GM23338 (cell line): ENCODE results near the gene PCDHGA9. TPM values are rescaled to one million over a fixed set of nuclear protein-coding genes. Genes with fewer than 3 reads are reported as not detected.

ENCODE experiments used
- ATAC-seq: fragments of 200-7000 bp; cut with Tn5 transposase; 3 replicates; pipeline ENCODE4 v1.9.1; 2020
- DNase-seq: peaks from one replicate; pipeline ENCODE4 v3.0.0-alpha.2; 2015; ENCODE audit warnings: low spot score
- H2AFZ ChIP-seq: fragments of 200-600 bp; sonication (generic); 2 replicates; pipeline ENCODE4 v1.8.0; 2016; ENCODE audit warnings: antibody characterized with exemption, mild to moderate bottlenecking, moderate library complexity
- H3F3A ChIP-seq: fragments of 200-600 bp; sonication (generic); replicated peaks from 2 replicates; pipeline ENCODE4 v1.8.0; 2017; ENCODE audit warnings: antibody characterized with exemption, mixed run types, low read depth
- H3K27ac ChIP-seq: fragments of 200-600 bp; sonication (generic); 2 replicates; pipeline ENCODE4 v1.6.1; 2016; ENCODE audit warnings: low read depth
- H3K27me3 ChIP-seq: fragments of 200-600 bp; sonication (generic); 2 replicates; pipeline ENCODE4 v1.8.0; 2016; ENCODE audit warnings: mild to moderate bottlenecking, mixed run types, moderate library complexity; ENCODE audit not compliant: insufficient read depth
- H3K36me3 ChIP-seq: fragments of 200-600 bp; sonication (generic); 2 replicates; pipeline ENCODE4 v1.8.0; 2016; ENCODE audit warnings: mild to moderate bottlenecking; ENCODE audit not compliant: insufficient read depth
- H3K4me1 ChIP-seq: fragments of 200-600 bp; sonication (generic); 2 replicates; pipeline ENCODE4 v1.8.0; 2016; ENCODE audit warnings: mild to moderate bottlenecking, moderate library complexity; ENCODE audit not compliant: insufficient read depth
- H3K4me2 ChIP-seq: fragments of 200-600 bp; sonication (generic); 2 replicates; pipeline ENCODE4 v1.7.1; 2017; ENCODE audit warnings: mixed run types
- H3K4me3 ChIP-seq: fragments of 200-600 bp; sonication (generic); 2 replicates; pipeline ENCODE4 v1.6.1; 2016; ENCODE audit warnings: mixed run types
- H3K79me2 ChIP-seq: fragments of 200-600 bp; sonication (generic); replicated peaks from 2 replicates; pipeline ENCODE4 v1.8.0; 2017; ENCODE audit warnings: mild to moderate bottlenecking; ENCODE audit not compliant: insufficient read depth
- H3K9me2 ChIP-seq: fragments of 200-600 bp; sonication (generic); 2 replicates; pipeline ENCODE4 v1.8.0; 2017; ENCODE audit not compliant: insufficient read depth
- H4K20me1 ChIP-seq: fragments of 200-600 bp; sonication (generic); replicated peaks from 2 replicates; pipeline ENCODE4 v1.8.0; 2017; ENCODE audit warnings: mild to moderate bottlenecking; ENCODE audit not compliant: insufficient read depth
- H3K27ac Mint-ChIP-seq: 2 replicates; pipeline ENCODE4 v1.8.0; 2020; ENCODE audit warnings: inconsistent platforms, mild to moderate bottlenecking, moderate library complexity, mixed read lengths
- H3K27me3 Mint-ChIP-seq: 3 replicates; pipeline ENCODE4 v1.8.0; 2022; ENCODE audit warnings: low read depth, mild to moderate bottlenecking, moderate library complexity, mixed read lengths, inconsistent platforms; ENCODE audit not compliant: insufficient read depth, poor library complexity
- H3K36me3 Mint-ChIP-seq: 3 replicates; pipeline ENCODE4 v1.8.0; 2021; ENCODE audit warnings: low read depth, mild to moderate bottlenecking, inconsistent platforms, moderate library complexity, mixed read lengths
- H3K4me1 Mint-ChIP-seq: 3 replicates; pipeline ENCODE4 v1.8.0; 2020; ENCODE audit warnings: mild to moderate bottlenecking, inconsistent platforms, mixed read lengths
- H3K4me3 Mint-ChIP-seq: 3 replicates; pipeline ENCODE4 v1.8.0; 2021; ENCODE audit warnings: moderate library complexity, mild to moderate bottlenecking, inconsistent platforms, mixed read lengths
- H3K9me3 Mint-ChIP-seq: 3 replicates; pipeline ENCODE4 v1.8.0; 2020; ENCODE audit warnings: moderate library complexity, mild to moderate bottlenecking, inconsistent platforms, mixed read lengths
- CREB1 ChIP-seq: fragments of 250-450 bp; sonication (Bioruptor Pico); IDR thresholded peaks from 2 replicates; pipeline ENCODE4 v1.5.0; 2020; ENCODE audit warnings: low read depth, mild to moderate bottlenecking, moderate library complexity
- EZH2 ChIP-seq: fragments of 200-600 bp; sonication (generic); IDR thresholded peaks from one replicate; pipeline ENCODE4 v1.8.0; 2017; ENCODE audit warnings: antibody characterized with exemption, mild to moderate bottlenecking, low read depth; ENCODE audit not compliant: unreplicated experiment
- EZH2phosphoT487 ChIP-seq: fragments of 200-600 bp; sonication (generic); IDR thresholded peaks from one replicate; pipeline ENCODE4 v1.8.1; 2018; ENCODE audit warnings: antibody characterized with exemption; ENCODE audit not compliant: unreplicated experiment
- JUNB ChIP-seq: IDR thresholded peaks from one replicate; pipeline ENCODE4 v1.6.1; 2016; ENCODE audit warnings: antibody characterized with exemption; ENCODE audit not compliant: unreplicated experiment
- NANOG ChIP-seq: IDR thresholded peaks from 2 replicates; pipeline ENCODE4 v1.6.1; 2016; ENCODE audit warnings: antibody characterized with exemption, borderline replicate concordance
- POLR2AphosphoS5 ChIP-seq: IDR thresholded peaks from 2 replicates; pipeline ENCODE4 v1.6.1; 2016; ENCODE audit warnings: antibody characterized with exemption, low read depth
- ZNF114 ChIP-seq: fragments of 250-450 bp; sonication (Bioruptor Pico); IDR thresholded peaks from 2 replicates; pipeline ENCODE4 v1.5.0; 2020; ENCODE audit warnings: mild to moderate bottlenecking, moderate library complexity
- ZNF331 ChIP-seq: fragments of 250-450 bp; sonication (Bioruptor Pico); IDR thresholded peaks from 2 replicates; pipeline ENCODE4 v1.5.0; 2020; ENCODE audit warnings: low read depth, mild to moderate bottlenecking, moderate library complexity
- ZNF462 ChIP-seq: fragments of 250-450 bp; sonication (Bioruptor Pico); IDR thresholded peaks from 2 replicates; pipeline ENCODE4 v1.5.0; 2020; ENCODE audit warnings: mild to moderate bottlenecking, moderate library complexity
- polyA plus RNA-seq: library from polyadenylated mRNA; unstranded; fragments of >200 nt; fragmentation: Nextera tagmentation; extraction: Ambion mirVana; gene quantifications from 2 replicates; pipeline ENCODE4 v1.2.1, GENCODE V29; 2016
- total RNA-seq: library from RNA; depleted of rRNA; stranded (reverse); fragments of >200 nt; shearing (Covaris generic); gene quantifications from 2 replicates; pipeline ENCODE4 v1.2.3, GENCODE V29; 2014
- TF ChIP-seq, protein P1 (sequence below): IDR thresholded peaks from 2 replicates; pipeline ENCODE4 v1.6.1; 2016; ENCODE audit warnings: antibody characterized with exemption
- TF ChIP-seq, protein P2 (sequence below), 2 experiments: fragments of 200-600 bp in 1 of 2; sonication (generic) in 1 of 2; conservative IDR thresholded peaks; 2 replicates each; pipeline versions ENCODE4 v1.5.1 to v1.6.1; 2016 to 2017; ENCODE audit warnings: antibody characterized with exemption in 2 of 2, low read depth in 2 of 2, mild to moderate bottlenecking in 2 of 2, moderate library complexity in 1 of 2
- TF ChIP-seq, protein P3 (sequence below): IDR thresholded peaks from one replicate; pipeline ENCODE4 v1.6.1; 2018; ENCODE audit warnings: antibody characterized with exemption; ENCODE audit not compliant: unreplicated experiment

The PCDHGA9 gene
- total and polyA plus RNA-seq, 2 experiments from 2014 or later, result 0.50 to 5.5 TPM

DNA sequence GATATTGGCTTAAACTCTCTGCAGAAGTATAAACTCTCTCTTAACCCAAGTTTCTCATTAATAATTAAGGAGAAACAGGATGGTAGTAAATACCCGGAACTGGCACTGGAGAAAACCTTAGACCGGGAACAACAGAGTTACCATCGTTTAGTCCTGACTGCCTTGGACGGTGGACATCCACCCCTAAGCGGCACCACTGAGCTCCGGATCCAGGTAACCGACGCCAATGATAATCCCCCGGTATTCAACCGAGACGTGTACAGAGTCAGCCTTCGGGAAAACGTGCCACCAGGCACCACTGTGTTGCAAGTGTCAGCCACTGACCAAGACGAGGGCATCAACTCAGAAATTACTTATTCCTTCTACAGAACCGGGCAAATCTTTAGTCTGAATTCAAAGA, 4.0 kb upstream of the PCDHGA9 start (continued):
- TF ChIP-seq, protein P1, sequence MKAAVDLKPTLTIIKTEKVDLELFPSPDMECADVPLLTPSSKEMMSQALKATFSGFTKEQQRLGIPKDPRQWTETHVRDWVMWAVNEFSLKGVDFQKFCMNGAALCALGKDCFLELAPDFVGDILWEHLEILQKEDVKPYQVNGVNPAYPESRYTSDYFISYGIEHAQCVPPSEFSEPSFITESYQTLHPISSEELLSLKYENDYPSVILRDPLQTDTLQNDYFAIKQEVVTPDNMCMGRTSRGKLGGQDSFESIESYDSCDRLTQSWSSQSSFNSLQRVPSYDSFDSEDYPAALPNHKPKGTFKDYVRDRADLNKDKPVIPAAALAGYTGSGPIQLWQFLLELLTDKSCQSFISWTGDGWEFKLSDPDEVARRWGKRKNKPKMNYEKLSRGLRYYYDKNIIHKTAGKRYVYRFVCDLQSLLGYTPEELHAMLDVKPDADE, result no peak
- TF ChIP-seq CREB1 (CRISPR knock-in tag) (no peak), NANOG (no peak), ZNF331 (no peak), POLR2AphosphoS5 (no peak)
- TF ChIP-seq, protein P2, sequence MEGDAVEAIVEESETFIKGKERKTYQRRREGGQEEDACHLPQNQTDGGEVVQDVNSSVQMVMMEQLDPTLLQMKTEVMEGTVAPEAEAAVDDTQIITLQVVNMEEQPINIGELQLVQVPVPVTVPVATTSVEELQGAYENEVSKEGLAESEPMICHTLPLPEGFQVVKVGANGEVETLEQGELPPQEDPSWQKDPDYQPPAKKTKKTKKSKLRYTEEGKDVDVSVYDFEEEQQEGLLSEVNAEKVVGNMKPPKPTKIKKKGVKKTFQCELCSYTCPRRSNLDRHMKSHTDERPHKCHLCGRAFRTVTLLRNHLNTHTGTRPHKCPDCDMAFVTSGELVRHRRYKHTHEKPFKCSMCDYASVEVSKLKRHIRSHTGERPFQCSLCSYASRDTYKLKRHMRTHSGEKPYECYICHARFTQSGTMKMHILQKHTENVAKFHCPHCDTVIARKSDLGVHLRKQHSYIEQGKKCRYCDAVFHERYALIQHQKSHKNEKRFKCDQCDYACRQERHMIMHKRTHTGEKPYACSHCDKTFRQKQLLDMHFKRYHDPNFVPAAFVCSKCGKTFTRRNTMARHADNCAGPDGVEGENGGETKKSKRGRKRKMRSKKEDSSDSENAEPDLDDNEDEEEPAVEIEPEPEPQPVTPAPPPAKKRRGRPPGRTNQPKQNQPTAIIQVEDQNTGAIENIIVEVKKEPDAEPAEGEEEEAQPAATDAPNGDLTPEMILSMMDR (conservative IDR thresholded peaks at IDR 0.05; ENCODE audit: low read depth in 2 of 2), result no peak

GRCh38 chr5:141399555-141400258, 2.9 kb upstream of the PCDHGA9 start:
- no peak overlapping the region for H2AFZ ChIP-seq
- no peaks in the 10 kb centered on the region for H3K27me3 ChIP-seq
- ATAC-seq, result no peak
- 0 out of 2 replicates have a peak, but pooled peaks cover 11% of the 10 kb centered on the region for H3K36me3 ChIP-seq
- no peak overlapping the region for H3K4me3 Mint-ChIP-seq
- no peak overlapping the region for H3K27ac ChIP-seq
- no peaks in the 10 kb centered on the region; the same call in 1 of the 2 replicates for H3K79me2 ChIP-seq
- H3K4me3 ChIP-seq, result no peak overlapping the region
- peaks cover 59% of the 10 kb centered on the region for H3K36me3 Mint-ChIP-seq
- H3K27me3 Mint-ChIP-seq, result peaks cover 11% of the 10 kb centered on the region
- H3F3A ChIP-seq, result no peaks in the 10 kb centered on the region
- H3K9me2 ChIP-seq, result no peaks in the 10 kb centered on the region
- H3K9me3 Mint-ChIP-seq, result peaks cover 73% of the 10 kb centered on the region
- DNase-seq, result no peak
- no peak for TF ChIP-seq JUNB
- TF ChIP-seq CREB1 (CRISPR knock-in tag), result no peak
- no peak for TF ChIP-seq ZNF114 (CRISPR knock-in tag)
- no peak for TF ChIP-seq NANOG
- no peak for TF ChIP-seq POLR2AphosphoS5
- TF ChIP-seq EZH2phosphoT487, result no peak
- TF ChIP-seq EZH2, result no peak
- TF ChIP-seq ZNF462, result no peak
- TF ChIP-seq, protein P3, sequence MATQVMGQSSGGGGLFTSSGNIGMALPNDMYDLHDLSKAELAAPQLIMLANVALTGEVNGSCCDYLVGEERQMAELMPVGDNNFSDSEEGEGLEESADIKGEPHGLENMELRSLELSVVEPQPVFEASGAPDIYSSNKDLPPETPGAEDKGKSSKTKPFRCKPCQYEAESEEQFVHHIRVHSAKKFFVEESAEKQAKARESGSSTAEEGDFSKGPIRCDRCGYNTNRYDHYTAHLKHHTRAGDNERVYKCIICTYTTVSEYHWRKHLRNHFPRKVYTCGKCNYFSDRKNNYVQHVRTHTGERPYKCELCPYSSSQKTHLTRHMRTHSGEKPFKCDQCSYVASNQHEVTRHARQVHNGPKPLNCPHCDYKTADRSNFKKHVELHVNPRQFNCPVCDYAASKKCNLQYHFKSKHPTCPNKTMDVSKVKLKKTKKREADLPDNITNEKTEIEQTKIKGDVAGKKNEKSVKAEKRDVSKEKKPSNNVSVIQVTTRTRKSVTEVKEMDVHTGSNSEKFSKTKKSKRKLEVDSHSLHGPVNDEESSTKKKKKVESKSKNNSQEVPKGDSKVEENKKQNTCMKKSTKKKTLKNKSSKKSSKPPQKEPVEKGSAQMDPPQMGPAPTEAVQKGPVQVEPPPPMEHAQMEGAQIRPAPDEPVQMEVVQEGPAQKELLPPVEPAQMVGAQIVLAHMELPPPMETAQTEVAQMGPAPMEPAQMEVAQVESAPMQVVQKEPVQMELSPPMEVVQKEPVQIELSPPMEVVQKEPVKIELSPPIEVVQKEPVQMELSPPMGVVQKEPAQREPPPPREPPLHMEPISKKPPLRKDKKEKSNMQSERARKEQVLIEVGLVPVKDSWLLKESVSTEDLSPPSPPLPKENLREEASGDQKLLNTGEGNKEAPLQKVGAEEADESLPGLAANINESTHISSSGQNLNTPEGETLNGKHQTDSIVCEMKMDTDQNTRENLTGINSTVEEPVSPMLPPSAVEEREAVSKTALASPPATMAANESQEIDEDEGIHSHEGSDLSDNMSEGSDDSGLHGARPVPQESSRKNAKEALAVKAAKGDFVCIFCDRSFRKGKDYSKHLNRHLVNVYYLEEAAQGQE, result no peak
- H3K4me1 ChIP-seq, result no peaks in the 10 kb centered on the region
- H3K4me1 Mint-ChIP-seq, result no peaks in the 10 kb centered on the region; the same call in 2 of the 3 replicates
- no peaks in the 10 kb centered on the region for H4K20me1 ChIP-seq
- no peak overlapping the region for H3K4me2 ChIP-seq
- no peak overlapping the region for H3K27ac Mint-ChIP-seq
